Calu3 (cell line): ENCODE data around the gene MIPEP. TPM values are rescaled to one million over a fixed set of nuclear protein-coding genes. Genes with fewer than 3 reads are reported as not detected.
"Not testable (repeated sequence)": the region's sequence is repeated elsewhere in the genome, so short reads cannot be mapped to it uniquely, and the experiment has no call there.

Source experiments
- BruUV-seq: library from RNA; stranded (reverse); fragments of 400-500 nt; replicated peaks from 2 replicates; lab custom pipeline; 2021; lab: Mats Ljungman, UMichigan
- CTCF ChIA-PET: fragments of 300-600 bp; sonication (Branson Sonifier 250); formaldehyde crosslinking; loops from one replicate; lab custom pipeline; 2022; ENCODE audit warnings: antibody characterized with exemption; lab: Charles Lee
- DNase-seq: peaks from one replicate; pipeline ENCODE4 v3.0.0; 2022
- H3K27ac Mint-ChIP-seq: one replicate; pipeline ENCODE4 v1.8.0; 2022; ENCODE audit warnings: mixed read lengths; ENCODE audit not compliant: unreplicated experiment
- H3K27me3 Mint-ChIP-seq: one replicate; pipeline ENCODE4 v1.8.0; 2022; ENCODE audit warnings: mixed read lengths; ENCODE audit not compliant: unreplicated experiment
- H3K36me3 Mint-ChIP-seq: one replicate; pipeline ENCODE4 v1.8.0; 2022; ENCODE audit warnings: mild to moderate bottlenecking, moderate library complexity, mixed read lengths; ENCODE audit not compliant: insufficient read depth, unreplicated experiment
- H3K4me1 Mint-ChIP-seq: one replicate; pipeline ENCODE4 v1.8.0; 2022; ENCODE audit warnings: mild to moderate bottlenecking, low read depth, mixed read lengths; ENCODE audit not compliant: unreplicated experiment
- H3K4me3 Mint-ChIP-seq: one replicate; pipeline ENCODE4 v1.8.0; 2022; ENCODE audit warnings: mild to moderate bottlenecking, low read depth, moderate library complexity, mixed read lengths; ENCODE audit not compliant: unreplicated experiment
- H3K9me3 Mint-ChIP-seq: one replicate; pipeline ENCODE4 v1.8.0; 2022; ENCODE audit warnings: low read depth, mixed read lengths; ENCODE audit not compliant: unreplicated experiment
- CTCF ChIP-seq: fragments of 200-600 bp; IDR thresholded peaks from one replicate; pipeline ENCODE4 v1.8.0; 2022; ENCODE audit warnings: antibody characterized with exemption; ENCODE audit not compliant: unreplicated experiment
- intact Hi-C: fragments of 100-400 bp; cut with micrococcal nuclease; formaldehyde crosslinking; loops from one replicate; pipeline ENCODE4 v1.10.0; 2022; ENCODE audit not compliant: unreplicated experiment
- total RNA-seq: library from RNA; stranded (reverse); gene quantifications from 2 replicates; pipeline ENCODE4 v1.2.3, GENCODE V29; 2022

Gene MIPEP
- total RNA-seq, 1 experiment from 2014 or later = 25.2 TPM

DNA sequence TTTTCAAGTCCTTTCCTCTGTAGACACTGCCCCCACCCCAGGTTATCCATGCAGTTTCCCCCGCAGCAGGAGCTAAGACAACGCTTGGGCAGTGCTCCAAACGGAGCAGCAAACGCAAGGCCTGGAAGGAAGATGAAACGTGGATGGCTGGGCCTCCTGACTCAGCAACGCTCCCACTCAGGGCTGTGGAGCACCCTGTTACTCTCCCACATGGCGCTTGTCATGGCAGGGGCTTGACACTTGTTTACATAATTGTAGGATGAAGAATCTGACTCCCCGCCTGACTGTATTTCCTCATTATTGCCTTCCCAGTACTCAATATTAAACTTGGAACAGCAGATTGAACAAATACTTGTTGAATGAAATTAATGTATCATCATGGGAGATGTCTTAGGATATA lies 8.9 kb upstream of the MIPEP start:
- H3K27ac Mint-ChIP-seq = no peak overlapping the region
- no peaks in the 10 kb centered on the region for H3K9me3 Mint-ChIP-seq
- H3K27me3 Mint-ChIP-seq = peaks cover 14% of the 10 kb centered on the region
- CTCF ChIA-PET = no interaction called here
- H3K4me1 Mint-ChIP-seq = peaks cover 9% of the 10 kb centered on the region
- H3K36me3 Mint-ChIP-seq = no peaks in the 10 kb centered on the region
- no TSS peak for BruUV-seq
- no peak for TF ChIP-seq CTCF
- DNase-seq = no peak
- no peak overlapping the region for H3K4me3 Mint-ChIP-seq
- intact Hi-C loops = no loop called here

GRCh38 chr13:23897452-23897919 lies 8.3 kb upstream of the MIPEP start, which contains the start of gene C1QTNF9B:
TSS of gene C1QTNF9B (minus strand) at chr13:23897502.
- H3K36me3 Mint-ChIP-seq, H3K4me1 Mint-ChIP-seq, H3K4me3 Mint-ChIP-seq, CTCF ChIA-PET, BruUV-seq, DNase-seq, intact Hi-C loops, H3K27me3 Mint-ChIP-seq, H3K27ac Mint-ChIP-seq, H3K9me3 Mint-ChIP-seq: not testable (repeated sequence)

GRCh38 chr13:23894746-23895145 lies 5.5 kb upstream of the MIPEP start:
- BruUV-seq, intact Hi-C loops, H3K27me3 Mint-ChIP-seq, H3K27ac Mint-ChIP-seq, DNase-seq, H3K9me3 Mint-ChIP-seq, CTCF ChIA-PET, H3K4me1 Mint-ChIP-seq, H3K4me3 Mint-ChIP-seq, H3K36me3 Mint-ChIP-seq: not testable (repeated sequence)

DNA sequence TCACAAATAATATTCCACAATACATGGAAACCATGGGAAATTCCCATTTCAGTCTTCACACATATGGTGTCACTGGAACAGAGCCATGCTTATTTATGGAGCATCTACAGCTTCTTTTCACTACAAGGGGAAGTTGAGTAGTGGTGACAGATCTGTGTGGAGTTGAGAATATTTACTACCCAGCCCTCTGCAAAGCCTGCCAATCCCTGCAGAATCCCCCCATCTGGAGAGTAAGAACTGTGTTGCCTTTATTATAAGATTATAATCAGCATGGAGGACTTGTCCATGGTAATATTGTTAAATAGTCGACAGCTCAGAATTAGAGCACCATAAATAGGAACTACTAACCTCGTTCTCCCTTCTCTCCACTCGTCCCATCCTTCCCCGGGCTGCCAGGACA lies 4.6 kb upstream of the MIPEP start:
- CTCF ChIA-PET, intact Hi-C loops, H3K4me1 Mint-ChIP-seq, DNase-seq, H3K9me3 Mint-ChIP-seq, H3K4me3 Mint-ChIP-seq, H3K27ac Mint-ChIP-seq, BruUV-seq, H3K27me3 Mint-ChIP-seq: not testable (repeated sequence)
- peaks cover 17% of the 10 kb centered on the region for H3K36me3 Mint-ChIP-seq

DNA sequence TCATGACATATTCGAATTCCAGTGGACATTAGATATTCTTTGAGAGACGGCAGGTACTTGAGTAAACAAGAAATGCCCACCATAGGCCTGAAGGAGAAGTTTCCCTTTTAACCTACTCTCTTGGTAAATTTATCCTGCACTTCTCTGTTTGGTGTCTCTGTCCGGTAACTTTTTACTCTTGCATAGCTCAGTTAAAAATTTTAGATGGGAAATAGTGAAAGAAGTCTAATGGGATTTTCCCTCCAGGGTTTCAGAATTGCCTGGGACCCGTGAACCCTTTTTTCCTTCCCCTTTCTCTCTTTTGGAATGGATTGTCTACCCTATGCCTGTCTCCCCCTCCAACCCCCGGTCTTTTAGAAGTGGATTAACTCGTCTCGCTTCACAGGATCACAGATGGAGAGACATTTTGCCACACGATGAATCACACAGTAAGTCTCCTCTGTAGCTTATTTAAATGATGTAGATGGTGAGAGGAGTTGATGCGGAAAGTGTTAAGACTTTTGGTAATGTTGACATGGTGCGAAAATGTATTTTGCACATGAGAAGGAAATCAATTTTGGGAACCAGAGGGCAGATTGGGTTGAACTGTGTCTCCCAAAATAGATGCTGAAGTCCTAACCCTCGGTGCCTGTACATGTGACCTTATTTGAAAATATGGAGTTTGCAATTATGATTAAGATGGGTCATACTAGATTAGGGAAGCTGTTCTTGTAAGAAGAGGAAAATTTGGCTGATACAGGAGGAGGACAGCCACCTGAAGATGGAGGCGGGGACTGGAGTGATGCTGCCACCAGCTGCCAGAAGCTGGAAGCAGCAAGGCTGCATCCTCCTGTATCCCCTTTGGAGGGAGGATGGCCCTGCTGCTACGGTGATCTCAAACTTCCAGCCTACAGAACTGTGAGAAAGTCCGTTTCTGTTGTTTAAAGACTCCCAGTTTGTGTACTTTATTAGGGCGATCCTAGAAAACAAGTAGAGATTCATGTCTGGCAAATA lies 711 bp upstream of the MIPEP start:
- CTCF ChIA-PET = interaction anchor here (1.4 kb wide), 1 partner anchor 424 kb away, joined by 4 read pairs; no protein-coding TSS in a partner anchor
- Mint-ChIP-seq H3K4me1 (peaks cover 9% of the 10 kb centered on the region), H3K4me3 (peak overlapping the region; percentile 88), H3K9me3 (no peaks in the 10 kb centered on the region), H3K27ac (peak overlapping the region; percentile 84), H3K36me3 (peaks cover 28% of the 10 kb centered on the region), H3K27me3 (no peaks in the 10 kb centered on the region)
- no peak for TF ChIP-seq CTCF
- DNase-seq = no peak
- TSS peak; percentile 45 for BruUV-seq
- intact Hi-C loops = loop anchor here (5.0 kb wide), 1 partner anchor 423 kb away; no protein-coding TSS in a partner anchor

- H3K9me3 Mint-ChIP-seq, intact Hi-C loops, H3K4me1 Mint-ChIP-seq, CTCF ChIA-PET, H3K27ac Mint-ChIP-seq, BruUV-seq, DNase-seq, H3K27me3 Mint-ChIP-seq, H3K4me3 Mint-ChIP-seq: not testable (repeated sequence)
- H3K36me3 Mint-ChIP-seq = peaks cover 17% of the 10 kb centered on the region
These were observed 4.8 kb downstream of the MIPEP start for GRCh38 chr13:23884361-23884760.
